Measurements from ENCODE around the gene ZNF878.

ZNF878 gene

DNA sequence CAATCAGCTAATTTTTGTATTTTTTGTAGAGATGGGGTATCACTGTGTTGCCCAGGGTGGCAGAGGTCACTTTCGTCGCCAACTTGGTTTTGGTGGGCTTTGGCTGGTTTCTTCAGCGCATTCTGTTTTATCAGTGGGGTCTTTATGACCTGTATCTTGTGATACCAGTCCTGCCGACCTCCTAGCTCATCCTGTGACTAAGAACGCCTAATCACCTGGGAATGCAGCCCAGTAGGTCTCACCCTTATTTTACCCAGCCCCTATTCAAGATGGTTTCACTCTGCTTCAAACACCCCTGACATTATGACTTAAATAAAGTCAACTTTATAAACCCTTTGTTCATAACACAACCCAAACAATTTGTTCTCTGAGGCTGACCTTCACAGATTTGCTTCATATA, 3.0 kb upstream of the ZNF878 start:
- no peak for DNase-seq (ENCODE audit: low read depth)
- TF ChIP-seq, protein P1, sequence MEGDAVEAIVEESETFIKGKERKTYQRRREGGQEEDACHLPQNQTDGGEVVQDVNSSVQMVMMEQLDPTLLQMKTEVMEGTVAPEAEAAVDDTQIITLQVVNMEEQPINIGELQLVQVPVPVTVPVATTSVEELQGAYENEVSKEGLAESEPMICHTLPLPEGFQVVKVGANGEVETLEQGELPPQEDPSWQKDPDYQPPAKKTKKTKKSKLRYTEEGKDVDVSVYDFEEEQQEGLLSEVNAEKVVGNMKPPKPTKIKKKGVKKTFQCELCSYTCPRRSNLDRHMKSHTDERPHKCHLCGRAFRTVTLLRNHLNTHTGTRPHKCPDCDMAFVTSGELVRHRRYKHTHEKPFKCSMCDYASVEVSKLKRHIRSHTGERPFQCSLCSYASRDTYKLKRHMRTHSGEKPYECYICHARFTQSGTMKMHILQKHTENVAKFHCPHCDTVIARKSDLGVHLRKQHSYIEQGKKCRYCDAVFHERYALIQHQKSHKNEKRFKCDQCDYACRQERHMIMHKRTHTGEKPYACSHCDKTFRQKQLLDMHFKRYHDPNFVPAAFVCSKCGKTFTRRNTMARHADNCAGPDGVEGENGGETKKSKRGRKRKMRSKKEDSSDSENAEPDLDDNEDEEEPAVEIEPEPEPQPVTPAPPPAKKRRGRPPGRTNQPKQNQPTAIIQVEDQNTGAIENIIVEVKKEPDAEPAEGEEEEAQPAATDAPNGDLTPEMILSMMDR (conservative IDR thresholded peaks at IDR 0.05; ENCODE audit: low read depth, low read length): no peak
- no peak overlapping the region for H3K4me3 ChIP-seq (ENCODE audit: low read length)

DNA sequence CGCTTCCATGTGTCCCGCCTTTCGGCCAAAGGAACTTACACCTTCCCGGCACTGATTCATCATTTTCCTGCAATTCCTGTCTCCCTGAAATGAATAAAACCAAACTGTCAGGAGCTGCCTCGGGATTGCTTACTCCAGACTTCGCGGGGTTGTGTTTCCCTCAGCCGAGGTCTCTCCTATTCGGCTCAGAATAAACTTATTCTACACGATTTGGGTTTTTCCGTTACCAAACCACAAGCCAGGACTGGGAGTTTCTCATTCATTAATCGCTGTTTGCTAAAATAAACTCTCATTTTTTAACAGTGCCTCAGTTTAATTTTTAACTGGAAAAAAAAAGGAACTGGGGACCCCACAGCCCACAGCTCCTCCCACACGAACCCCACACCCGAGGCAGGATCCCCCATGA, 667 bp downstream of the ZNF878 start:
- TF ChIP-seq, protein P1 (conservative IDR thresholded peaks at IDR 0.05; ENCODE audit: low read depth, low read length): no peak
- no peak for DNase-seq (ENCODE audit: low read depth)
- H3K4me3 ChIP-seq (ENCODE audit: low read length): peak overlapping the region; percentile 73

- TF ChIP-seq, protein P1 (conservative IDR thresholded peaks at IDR 0.05; ENCODE audit: low read depth, low read length): no peak
- H3K4me3 ChIP-seq (ENCODE audit: low read length): no peak overlapping the region
- DNase-seq (ENCODE audit: low read depth): no peak
These were observed 4.9 kb downstream of the ZNF878 start for GRCh38 chr19:12047868-12048267.

- no peak overlapping the region for H3K4me3 ChIP-seq (ENCODE audit: low read length)
- TF ChIP-seq, protein P1 (conservative IDR thresholded peaks at IDR 0.05; ENCODE audit: low read depth, low read length): no peak
- DNase-seq (ENCODE audit: low read depth): no peak
These were observed 8.9 kb downstream of the ZNF878 start for GRCh38 chr19:12043752-12044422.

DNA sequence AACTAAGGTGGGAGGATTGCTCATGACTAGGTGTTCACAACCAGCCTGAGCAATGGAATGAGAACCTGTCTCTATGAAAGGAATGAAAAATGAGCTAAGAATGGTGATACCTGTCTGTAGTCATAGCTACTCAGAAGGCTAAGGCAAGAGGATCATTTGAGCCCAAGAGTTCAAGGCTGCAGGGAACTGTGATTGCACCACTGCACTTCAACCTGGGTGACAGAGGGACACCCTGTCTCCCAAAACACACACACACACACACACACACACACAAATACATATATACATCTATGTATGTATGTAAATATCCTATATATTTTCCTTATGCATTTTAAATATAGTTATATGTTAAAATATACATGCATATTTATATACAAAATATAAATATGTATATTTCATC, 9.9 kb downstream of the ZNF878 start:
- H3K4me3 ChIP-seq (ENCODE audit: low read length): no peak overlapping the region
- TF ChIP-seq, protein P1 (conservative IDR thresholded peaks at IDR 0.05; ENCODE audit: low read depth, low read length): no peak

DNA sequence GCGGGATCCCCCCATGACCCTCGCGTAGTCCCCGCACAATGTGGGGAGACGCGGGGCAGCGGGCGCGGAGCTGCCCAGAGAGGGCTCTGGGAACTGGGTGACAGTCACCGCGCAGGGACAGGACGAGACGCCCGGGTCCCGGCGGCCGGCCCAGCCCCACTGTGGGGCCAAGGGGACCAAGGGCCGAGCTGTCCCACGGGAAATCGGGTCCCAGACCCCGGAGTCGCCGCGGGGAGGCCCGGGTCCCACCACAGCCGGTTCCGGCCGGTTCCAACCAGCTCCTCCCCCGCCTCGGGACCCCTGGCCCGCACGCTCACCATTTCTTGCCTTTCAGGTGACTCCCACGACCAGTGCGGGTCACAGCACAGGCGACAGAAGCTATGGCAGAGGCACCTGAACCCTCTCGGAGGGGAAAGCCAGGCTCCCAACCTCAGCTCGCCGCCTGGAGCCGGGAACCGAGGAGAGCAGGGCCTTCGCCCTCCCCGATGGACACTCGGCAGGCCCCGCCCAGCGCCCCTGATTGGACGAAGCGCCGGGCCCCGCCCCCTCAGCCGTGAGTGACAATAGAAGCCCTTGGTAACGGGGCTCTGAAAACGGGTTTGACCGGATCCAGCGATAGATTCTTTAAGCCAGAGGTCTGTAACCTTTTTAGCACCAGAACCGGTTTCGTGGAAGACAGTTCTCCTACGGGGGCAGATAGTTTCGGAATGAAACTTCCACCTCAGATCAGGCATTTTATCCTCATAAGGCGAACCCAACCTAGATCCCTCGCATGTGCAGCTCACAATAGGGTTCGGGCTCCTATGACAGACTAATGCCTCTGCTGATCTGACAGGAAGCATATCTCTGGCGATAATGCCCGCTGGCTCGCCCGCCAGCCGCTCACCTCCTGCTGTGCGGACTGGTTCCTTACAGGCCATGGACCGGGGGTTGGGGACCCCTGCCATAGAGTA, 17.3 kb downstream of the ZNF878 start, which contains the start of gene ZNF433:
Gene ZNF433 (minus strand): TSS at position 460 of the 953 bp plus-strand sequence. CDS start 140 bp downstream, at position 320.
- peak within 1 kb of the TSS; percentile 84 for H3K4me3 ChIP-seq (ENCODE audit: low read length)
- DNase-seq (ENCODE audit: low read depth): peak; percentile 27
- TF ChIP-seq, protein P1 (conservative IDR thresholded peaks at IDR 0.05; ENCODE audit: low read depth, low read length): no peak

More for the DNA sequence above, 9.9 kb downstream of the ZNF878 start:
- DNase-seq (ENCODE audit: low read depth): no peak
